ENCODE results near the gene PRELP.

DNA sequence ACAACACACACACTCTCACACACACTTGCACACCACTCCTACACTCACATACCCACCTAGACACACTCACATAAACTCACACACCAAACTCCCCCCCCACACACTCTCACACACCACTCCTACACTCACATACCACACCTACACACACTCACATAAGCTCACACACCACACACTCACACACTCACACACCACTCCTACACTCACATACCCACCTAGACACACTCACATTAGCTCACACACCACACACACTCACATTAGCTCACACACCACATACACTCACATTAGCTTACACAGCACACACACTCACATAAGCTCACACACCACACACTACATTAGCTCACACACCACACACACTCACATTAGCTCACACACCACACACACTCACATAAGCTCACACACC lies 51.4 kb downstream of the PRELP start:
- TF ChIP-seq, protein P1, sequence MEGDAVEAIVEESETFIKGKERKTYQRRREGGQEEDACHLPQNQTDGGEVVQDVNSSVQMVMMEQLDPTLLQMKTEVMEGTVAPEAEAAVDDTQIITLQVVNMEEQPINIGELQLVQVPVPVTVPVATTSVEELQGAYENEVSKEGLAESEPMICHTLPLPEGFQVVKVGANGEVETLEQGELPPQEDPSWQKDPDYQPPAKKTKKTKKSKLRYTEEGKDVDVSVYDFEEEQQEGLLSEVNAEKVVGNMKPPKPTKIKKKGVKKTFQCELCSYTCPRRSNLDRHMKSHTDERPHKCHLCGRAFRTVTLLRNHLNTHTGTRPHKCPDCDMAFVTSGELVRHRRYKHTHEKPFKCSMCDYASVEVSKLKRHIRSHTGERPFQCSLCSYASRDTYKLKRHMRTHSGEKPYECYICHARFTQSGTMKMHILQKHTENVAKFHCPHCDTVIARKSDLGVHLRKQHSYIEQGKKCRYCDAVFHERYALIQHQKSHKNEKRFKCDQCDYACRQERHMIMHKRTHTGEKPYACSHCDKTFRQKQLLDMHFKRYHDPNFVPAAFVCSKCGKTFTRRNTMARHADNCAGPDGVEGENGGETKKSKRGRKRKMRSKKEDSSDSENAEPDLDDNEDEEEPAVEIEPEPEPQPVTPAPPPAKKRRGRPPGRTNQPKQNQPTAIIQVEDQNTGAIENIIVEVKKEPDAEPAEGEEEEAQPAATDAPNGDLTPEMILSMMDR (IDR thresholded peaks at IDR 0.05): no peak
- no peak for TF ChIP-seq POLR2A (IDR thresholded peaks at IDR 0.05)
